GM21367 (cell line): ENCODE data around the gene NDRG2.
A peak's percentile ranks its signal among the peaks of the same experiment; 100 is the strongest.

Source experiments
- ATAC-seq: cut with Tn5 transposase; IDR thresholded peaks from one replicate; pipeline ENCODE4 v1.9.1; 2021; ENCODE audit not compliant: unreplicated experiment

Gene NDRG2

GRCh38 chr14:21024585-21025370 is at the start of gene NDRG2:
NDRG2 (minus strand) TSS chr14:21025061; CDS start chr14:21023315, 1,746 bp downstream.
- no peak for ATAC-seq

- ATAC-seq: no peak
These were observed 49.1 kb upstream of the NDRG2 start for GRCh38 chr14:21073921-21074320.

GRCh38 chr14:21072781-21073339 is 48.0 kb upstream of the NDRG2 start:
- no peak for ATAC-seq

- ATAC-seq: no peak
These were observed 47.2 kb upstream of the NDRG2 start for GRCh38 chr14:21072031-21072473.

GRCh38 chr14:21071225-21072030 is 46.6 kb upstream of the NDRG2 start:
- peak; percentile 51 for ATAC-seq

- ATAC-seq: no peak
These were observed 45.9 kb upstream of the NDRG2 start for GRCh38 chr14:21070610-21071224.

- ATAC-seq: no peak
These were observed 45.3 kb upstream of the NDRG2 start, which contains the start of gene ARHGEF40 for GRCh38 chr14:21070083-21070609. ARHGEF40 (plus strand) TSS chr14:21070304; CDS start chr14:21070397, 93 bp downstream.

- ATAC-seq: no peak
These were observed 44.7 kb upstream of the NDRG2 start for GRCh38 chr14:21069388-21070082.

- ATAC-seq: no peak
These were observed 43.9 kb upstream of the NDRG2 start for GRCh38 chr14:21068521-21069387.

- no peak for ATAC-seq
These were observed 42.1 kb upstream of the NDRG2 start for GRCh38 chr14:21066882-21067502.

- ATAC-seq: no peak
These were observed 38.6 kb upstream of the NDRG2 start for GRCh38 chr14:21063479-21063878.

GRCh38 chr14:21061347-21061668 is 36.4 kb upstream of the NDRG2 start:
- ATAC-seq: no peak

- no peak for ATAC-seq
These were observed 35.9 kb upstream of the NDRG2 start for GRCh38 chr14:21060614-21061346.

GRCh38 chr14:21059842-21060613 is 35.2 kb upstream of the NDRG2 start:
- ATAC-seq: no peak

GRCh38 chr14:21058903-21059302 is 34.0 kb upstream of the NDRG2 start:
- no peak for ATAC-seq

- ATAC-seq: no peak
These were observed 33.2 kb upstream of the NDRG2 start, which contains the start of gene RNASE8 for GRCh38 chr14:21057803-21058675. RNASE8 (plus strand) TSS chr14:21057822; CDS start chr14:21057893, 71 bp downstream.
